Endothelial cell of umbilical vein (primary cell): ENCODE data around the gene NXPH1.

ENCODE experiments used
- JUN ChIP-seq: IDR thresholded peaks from 2 replicates; pipeline ENCODE4 v1.6.1; 2011; ENCODE audit warnings: borderline replicate concordance, low read depth; ENCODE audit not compliant: insufficient read length, insufficient read depth
- POLR2A ChIP-seq: IDR thresholded peaks from 2 replicates; pipeline ENCODE4 v1.6.1; 2012; ENCODE audit warnings: low read depth, mild to moderate bottlenecking, control low read depth, low read length
- TF ChIP-seq, protein P1 (sequence below): IDR thresholded peaks from 2 replicates; pipeline ENCODE4 v1.6.1; 2011; ENCODE audit not compliant: insufficient read depth, insufficient read length

DNA sequence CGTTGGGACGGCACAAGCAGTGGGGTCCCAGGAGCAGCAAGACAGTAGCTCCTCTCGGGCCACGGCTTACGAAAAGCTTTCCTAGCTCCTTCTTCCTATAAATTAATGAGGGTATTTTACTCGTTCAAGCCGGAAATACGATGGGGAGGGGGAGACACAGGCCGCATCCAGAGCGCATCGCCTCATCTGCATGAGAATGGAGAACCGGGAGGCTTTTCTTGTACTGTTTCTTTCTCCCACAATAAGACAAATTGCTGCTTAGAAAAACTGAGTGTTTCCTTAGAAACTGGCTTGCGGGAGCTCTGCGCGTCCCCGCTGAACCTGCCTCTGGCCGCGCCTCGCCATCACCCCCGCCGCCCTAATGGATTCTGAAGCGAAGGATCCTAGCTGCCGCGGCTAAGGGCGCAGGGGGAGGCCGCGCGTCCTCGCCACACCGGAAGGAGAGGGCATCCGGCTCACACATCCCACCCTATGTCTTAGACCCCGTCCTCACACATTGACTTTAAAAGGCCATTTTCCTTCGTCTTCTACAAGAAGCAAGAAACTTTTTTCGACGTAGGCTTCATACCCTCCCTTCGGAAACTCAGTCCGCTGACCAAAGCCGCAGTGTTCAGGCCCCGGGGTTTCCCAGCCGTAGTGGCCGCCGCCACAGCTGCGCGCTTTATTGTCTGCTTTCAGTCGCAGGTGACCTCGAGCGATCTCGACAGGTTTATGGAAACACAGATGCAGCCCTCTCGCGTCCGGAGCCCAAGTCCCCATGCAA lies 8.8 kb downstream of the NXPH1 start:
- TF ChIP-seq, protein P1, sequence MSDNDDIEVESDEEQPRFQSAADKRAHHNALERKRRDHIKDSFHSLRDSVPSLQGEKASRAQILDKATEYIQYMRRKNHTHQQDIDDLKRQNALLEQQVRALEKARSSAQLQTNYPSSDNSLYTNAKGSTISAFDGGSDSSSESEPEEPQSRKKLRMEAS, result no peak
- TF ChIP-seq POLR2A (no peak), JUN (no peak)
